GM12864 (cell line): ENCODE results near the gene ARAP1.

ENCODE experiments used
- DNase-seq: peaks from one replicate; pipeline ENCODE4 v3.0.0-alpha.2; 2011; ENCODE audit warnings: low read depth
- H3K4me3 ChIP-seq: 2 replicates; pipeline ENCODE4 v1.5.1; 2011; ENCODE audit warnings: mild to moderate bottlenecking, low read depth, low read length, control low read depth
- TF ChIP-seq, protein P1 (sequence below): IDR thresholded peaks from 2 replicates; pipeline ENCODE4 v1.5.1; 2011; ENCODE audit warnings: low read depth, mild to moderate bottlenecking, moderate library complexity, low read length, control low read depth, inconsistent platforms; ENCODE audit errors: missing control alignments

ARAP1 gene

DNA sequence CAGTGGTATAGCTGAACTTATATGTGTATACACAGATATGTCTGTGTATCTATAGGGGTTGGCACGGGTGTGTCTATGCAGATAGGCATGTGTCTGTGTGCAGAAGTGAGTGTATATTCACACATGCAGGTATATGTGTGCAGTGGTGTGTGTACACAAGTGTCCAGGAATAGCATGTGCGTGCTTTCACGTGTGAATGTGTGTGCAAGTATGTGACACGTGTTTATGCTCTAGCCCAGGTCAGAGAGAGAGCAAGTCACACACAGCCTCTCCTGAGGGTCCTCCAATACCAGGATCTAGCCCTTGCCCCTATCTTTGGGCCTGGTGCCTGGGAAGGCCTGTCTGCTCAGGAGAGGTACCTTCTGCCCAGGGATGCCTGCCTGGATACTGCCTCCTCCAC lies 104.3 kb downstream of the ARAP1 start:
- no peak for DNase-seq
- no peak overlapping the region for H3K4me3 ChIP-seq
- TF ChIP-seq, protein P1, sequence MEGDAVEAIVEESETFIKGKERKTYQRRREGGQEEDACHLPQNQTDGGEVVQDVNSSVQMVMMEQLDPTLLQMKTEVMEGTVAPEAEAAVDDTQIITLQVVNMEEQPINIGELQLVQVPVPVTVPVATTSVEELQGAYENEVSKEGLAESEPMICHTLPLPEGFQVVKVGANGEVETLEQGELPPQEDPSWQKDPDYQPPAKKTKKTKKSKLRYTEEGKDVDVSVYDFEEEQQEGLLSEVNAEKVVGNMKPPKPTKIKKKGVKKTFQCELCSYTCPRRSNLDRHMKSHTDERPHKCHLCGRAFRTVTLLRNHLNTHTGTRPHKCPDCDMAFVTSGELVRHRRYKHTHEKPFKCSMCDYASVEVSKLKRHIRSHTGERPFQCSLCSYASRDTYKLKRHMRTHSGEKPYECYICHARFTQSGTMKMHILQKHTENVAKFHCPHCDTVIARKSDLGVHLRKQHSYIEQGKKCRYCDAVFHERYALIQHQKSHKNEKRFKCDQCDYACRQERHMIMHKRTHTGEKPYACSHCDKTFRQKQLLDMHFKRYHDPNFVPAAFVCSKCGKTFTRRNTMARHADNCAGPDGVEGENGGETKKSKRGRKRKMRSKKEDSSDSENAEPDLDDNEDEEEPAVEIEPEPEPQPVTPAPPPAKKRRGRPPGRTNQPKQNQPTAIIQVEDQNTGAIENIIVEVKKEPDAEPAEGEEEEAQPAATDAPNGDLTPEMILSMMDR: no peak

DNA sequence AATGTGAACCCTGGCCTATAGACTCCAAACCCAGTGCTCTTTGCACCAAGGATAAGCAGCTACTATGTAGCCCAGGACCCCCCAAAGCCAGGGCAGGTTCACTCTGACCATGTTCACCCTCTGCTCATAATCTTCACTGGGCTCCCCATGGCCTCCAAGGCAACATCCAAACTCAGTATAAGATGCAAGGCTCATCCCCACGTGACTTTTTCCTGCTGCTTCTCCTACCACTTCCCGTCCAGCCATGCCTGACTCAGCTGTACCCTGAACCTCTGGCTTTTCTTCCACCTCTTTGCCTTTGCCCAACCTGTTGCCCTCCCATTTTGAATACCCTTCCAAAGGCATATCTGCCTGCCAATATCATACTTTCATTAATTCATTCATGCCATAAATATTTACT lies 105.7 kb downstream of the ARAP1 start:
- no peak for DNase-seq
- TF ChIP-seq, protein P1: no peak
- H3K4me3 ChIP-seq: no peak overlapping the region

DNA sequence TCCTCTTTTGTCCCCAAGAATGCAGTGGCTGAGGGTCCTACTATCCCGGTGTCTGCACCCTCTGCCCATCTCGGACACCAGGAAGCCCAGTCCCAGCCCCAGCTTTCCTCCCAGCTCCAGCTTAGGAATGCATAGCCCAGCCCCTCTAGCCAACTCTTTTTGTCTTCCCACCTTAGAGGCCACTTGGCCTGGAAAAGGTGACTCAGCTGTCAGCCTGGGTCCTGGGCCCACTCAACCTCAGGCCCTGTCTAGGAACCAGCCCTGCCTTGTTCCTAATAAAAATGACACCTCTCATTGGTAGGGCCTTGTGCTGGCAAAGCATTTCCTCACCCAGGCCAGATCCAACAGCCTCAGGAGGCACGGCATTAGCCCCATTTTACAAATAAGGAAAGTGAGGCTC lies 106.2 kb downstream of the ARAP1 start:
- TF ChIP-seq, protein P1: no peak
- DNase-seq: no peak
- H3K4me3 ChIP-seq: no peak overlapping the region

DNA sequence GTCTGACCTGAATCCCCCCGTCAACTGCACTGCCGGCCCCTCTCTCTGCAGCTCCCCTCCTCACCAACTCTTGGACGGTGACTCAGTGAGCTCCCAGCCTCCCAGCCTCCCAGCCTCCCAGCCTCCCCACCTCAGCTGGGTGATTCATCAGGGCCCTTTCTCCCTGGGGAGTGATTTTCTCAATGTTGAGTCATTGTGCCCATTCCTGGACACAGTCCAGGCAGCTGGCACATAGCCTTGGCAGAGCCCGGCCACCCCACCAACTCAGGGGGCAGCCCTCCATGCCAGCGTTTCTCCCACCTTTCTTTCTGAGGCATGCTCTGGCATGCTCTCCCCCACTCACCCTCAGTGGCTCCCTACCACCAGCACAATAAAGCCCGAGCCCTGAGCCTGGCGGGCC lies 108.7 kb downstream of the ARAP1 start:
- no peak overlapping the region for H3K4me3 ChIP-seq
- DNase-seq: no peak
- TF ChIP-seq, protein P1: no peak

DNA sequence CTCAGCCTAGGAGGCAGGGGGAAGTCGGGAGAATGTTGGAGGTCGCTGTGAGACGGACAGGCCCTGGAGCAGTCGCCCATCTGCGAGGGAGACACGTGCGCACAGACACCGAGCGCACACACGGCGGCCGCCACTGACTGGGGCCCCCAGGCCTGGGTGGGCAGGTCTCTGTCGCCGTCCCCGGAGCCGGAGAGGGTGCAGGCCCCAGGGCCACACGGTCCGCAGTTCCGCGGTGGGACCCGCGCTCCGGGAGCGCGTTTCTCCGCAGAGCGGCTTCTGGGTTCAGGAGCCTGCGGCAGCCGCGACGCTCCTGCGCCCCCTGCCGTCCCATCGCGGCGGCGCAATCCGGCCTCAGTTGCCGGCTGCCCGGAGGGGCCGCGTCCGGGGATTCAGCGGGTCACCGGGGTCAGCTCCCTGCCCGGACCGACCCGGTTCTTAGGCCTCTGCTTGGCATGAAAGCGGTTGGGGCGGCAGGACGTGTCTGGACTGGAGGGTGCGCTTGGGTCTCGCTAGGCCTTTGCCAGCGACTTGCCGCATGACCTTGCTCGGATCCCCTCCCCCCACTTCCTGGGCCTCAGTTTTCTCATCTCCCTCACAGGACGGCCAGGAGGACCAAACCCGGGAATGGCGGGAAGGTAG lies 109.2 kb downstream of the ARAP1 start:
- DNase-seq: no peak
- TF ChIP-seq, protein P1: peak; percentile 96
- H3K4me3 ChIP-seq: no peak overlapping the region; the same call in 1 of the 2 replicates

DNA sequence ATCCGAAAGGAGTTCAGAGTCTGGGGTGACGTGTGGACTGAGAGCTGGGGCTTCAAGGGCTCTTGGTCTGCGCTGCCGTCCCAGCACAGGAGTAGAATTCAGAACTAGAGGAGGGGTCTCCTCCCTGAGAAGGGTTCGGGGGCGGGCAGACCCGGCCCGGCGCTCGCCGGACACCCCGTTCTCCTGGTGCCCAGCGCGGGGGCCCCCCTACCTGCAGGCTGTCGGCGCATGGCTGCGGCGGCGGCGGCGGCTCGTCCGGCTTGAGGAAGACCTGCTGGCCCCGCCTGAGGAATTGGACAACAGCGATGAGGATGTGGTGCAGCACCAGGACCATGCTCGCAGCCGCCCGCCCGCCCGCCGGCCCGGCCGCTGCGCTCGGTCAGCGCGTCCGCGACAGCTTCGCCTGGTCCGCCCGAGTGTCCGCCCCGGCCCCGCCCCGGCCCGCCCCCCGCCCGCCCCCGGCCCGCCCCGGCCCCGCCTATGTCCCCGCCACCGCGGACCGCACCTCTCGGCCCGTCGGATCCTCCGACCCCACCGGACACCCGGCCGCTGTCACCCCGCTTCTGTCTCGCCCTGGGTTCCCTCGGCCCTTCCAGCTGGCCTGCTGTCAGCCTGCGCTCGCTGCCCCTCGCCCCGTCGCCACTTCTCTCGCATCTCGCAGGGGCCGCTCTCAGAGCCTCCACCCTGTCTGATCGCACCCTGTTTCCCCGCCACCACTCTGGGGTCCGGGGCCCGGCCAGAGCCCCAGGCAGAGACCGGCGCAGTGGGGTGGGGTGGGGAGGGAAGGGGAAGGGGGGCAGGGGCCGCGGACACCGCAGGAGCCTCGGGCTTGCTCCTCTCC lies 109.9 kb downstream of the ARAP1 start:
- no peak overlapping the region for H3K4me3 ChIP-seq
- no peak for DNase-seq
- TF ChIP-seq, protein P1: no peak
